ENCODE results near the gene MAGI2.

DNA sequence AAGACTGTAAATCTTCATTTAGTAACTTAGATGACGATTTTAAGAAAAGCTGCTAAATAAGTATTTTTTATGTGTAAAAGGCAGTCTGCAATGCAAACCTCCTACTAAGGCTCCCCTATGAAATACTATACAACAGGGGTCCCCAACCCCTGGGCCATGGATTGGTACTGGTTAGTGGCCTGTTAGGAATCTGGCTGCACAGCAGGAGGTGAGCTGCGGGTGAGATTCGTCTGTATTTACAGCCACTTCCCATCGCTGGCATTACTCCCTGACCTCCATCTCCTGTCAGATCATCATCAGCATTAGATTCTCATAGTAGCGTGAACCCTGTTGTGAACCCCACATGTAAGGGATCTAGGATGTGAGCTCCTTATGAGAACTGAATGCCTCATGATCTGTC lies 580.4 kb downstream of the MAGI2 start:
- TF ChIP-seq CTCF (conservative IDR thresholded peaks at IDR 0.05; ENCODE audit: low read depth in 2 of 2) (no peak), EZH2phosphoT487 (IDR thresholded peaks at IDR 0.05; ENCODE audit: unreplicated experiment) (no peak), ZNF462 (CRISPR knock-in tag; IDR thresholded peaks at IDR 0.05) (no peak), ZNF114 (CRISPR knock-in tag; IDR thresholded peaks at IDR 0.05) (no peak), POLR2AphosphoS5 (IDR thresholded peaks at IDR 0.05; ENCODE audit: low read depth) (no peak), EZH2 (IDR thresholded peaks at IDR 0.05; ENCODE audit: low read depth, unreplicated experiment) (no peak), JUNB (IDR thresholded peaks at IDR 0.05; ENCODE audit: unreplicated experiment) (no peak), CREB1 (CRISPR knock-in tag; IDR thresholded peaks at IDR 0.05; ENCODE audit: low read depth) (no peak), NANOG (IDR thresholded peaks at IDR 0.05; ENCODE audit: borderline replicate concordance) (no peak)
- TF ChIP-seq, protein P1, sequence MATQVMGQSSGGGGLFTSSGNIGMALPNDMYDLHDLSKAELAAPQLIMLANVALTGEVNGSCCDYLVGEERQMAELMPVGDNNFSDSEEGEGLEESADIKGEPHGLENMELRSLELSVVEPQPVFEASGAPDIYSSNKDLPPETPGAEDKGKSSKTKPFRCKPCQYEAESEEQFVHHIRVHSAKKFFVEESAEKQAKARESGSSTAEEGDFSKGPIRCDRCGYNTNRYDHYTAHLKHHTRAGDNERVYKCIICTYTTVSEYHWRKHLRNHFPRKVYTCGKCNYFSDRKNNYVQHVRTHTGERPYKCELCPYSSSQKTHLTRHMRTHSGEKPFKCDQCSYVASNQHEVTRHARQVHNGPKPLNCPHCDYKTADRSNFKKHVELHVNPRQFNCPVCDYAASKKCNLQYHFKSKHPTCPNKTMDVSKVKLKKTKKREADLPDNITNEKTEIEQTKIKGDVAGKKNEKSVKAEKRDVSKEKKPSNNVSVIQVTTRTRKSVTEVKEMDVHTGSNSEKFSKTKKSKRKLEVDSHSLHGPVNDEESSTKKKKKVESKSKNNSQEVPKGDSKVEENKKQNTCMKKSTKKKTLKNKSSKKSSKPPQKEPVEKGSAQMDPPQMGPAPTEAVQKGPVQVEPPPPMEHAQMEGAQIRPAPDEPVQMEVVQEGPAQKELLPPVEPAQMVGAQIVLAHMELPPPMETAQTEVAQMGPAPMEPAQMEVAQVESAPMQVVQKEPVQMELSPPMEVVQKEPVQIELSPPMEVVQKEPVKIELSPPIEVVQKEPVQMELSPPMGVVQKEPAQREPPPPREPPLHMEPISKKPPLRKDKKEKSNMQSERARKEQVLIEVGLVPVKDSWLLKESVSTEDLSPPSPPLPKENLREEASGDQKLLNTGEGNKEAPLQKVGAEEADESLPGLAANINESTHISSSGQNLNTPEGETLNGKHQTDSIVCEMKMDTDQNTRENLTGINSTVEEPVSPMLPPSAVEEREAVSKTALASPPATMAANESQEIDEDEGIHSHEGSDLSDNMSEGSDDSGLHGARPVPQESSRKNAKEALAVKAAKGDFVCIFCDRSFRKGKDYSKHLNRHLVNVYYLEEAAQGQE (IDR thresholded peaks at IDR 0.05; ENCODE audit: unreplicated experiment) = no peak
